Activated B cell treated with CpG ODN at 0.5 μM for 24 hours (primary cell): ENCODE data around the gene NOTCH4. TPM values are rescaled to one million over a fixed set of nuclear protein-coding genes. Genes with fewer than 3 reads are reported as not detected.

ENCODE experiments used
- ATAC-seq: fragments of 200-7000 bp; cut with Tn5 transposase; one replicate; pipeline ENCODE4 v1.10.0; 2021; ENCODE audit warnings: low read depth, mild to moderate bottlenecking, moderate library complexity
- CTCF ChIA-PET: fragments of 350-600 bp; sonication (Branson Sonifier 250); formaldehyde crosslinking; loops from one replicate; lab custom pipeline; 2021; ENCODE audit warnings: antibody characterized with exemption; lab: Charles Lee
- POLR2A ChIA-PET: fragments of 350-600 bp; sonication (Branson Sonifier 250); formaldehyde crosslinking; loops from one replicate; lab custom pipeline; 2021; ENCODE audit warnings: antibody characterized with exemption; lab: Charles Lee
- DNase-seq: peaks from one replicate; pipeline ENCODE4 v3.0.0; 2022
- H3K27ac Mint-ChIP-seq: one replicate; pipeline ENCODE4 v1.8.0; 2020; ENCODE audit warnings: mixed read lengths
- H3K27me3 Mint-ChIP-seq: one replicate; pipeline ENCODE4 v1.8.0; 2021; ENCODE audit warnings: mixed read lengths
- H3K36me3 Mint-ChIP-seq: one replicate; pipeline ENCODE4 v1.8.0; 2021; ENCODE audit warnings: low read depth, mixed read lengths
- H3K4me1 Mint-ChIP-seq: one replicate; pipeline ENCODE4 v1.8.0; 2021; ENCODE audit warnings: mixed read lengths
- H3K4me3 Mint-ChIP-seq: one replicate; pipeline ENCODE4 v1.8.0; 2020; ENCODE audit warnings: mild to moderate bottlenecking, mixed read lengths
- H3K9me3 Mint-ChIP-seq: one replicate; pipeline ENCODE4 v1.8.0; 2020; ENCODE audit warnings: mixed read lengths
- intact Hi-C: fragments of 100-400 bp; cut with micrococcal nuclease; formaldehyde crosslinking; loops from one replicate; pipeline ENCODE4 v1.15.1; 2024
- total RNA-seq: library from RNA; stranded (reverse); gene quantifications from 2 replicates; pipeline ENCODE4 v1.2.3, GENCODE V29; 2022
- TF ChIP-seq, protein P1 (sequence below): fragments of 200-600 bp; IDR thresholded peaks from one replicate; pipeline ENCODE4 v1.8.0; 2022; ENCODE audit warnings: antibody characterized with exemption, mild to moderate bottlenecking

The NOTCH4 gene
- total RNA-seq, 1 donor from 2014 or later: 3.3 TPM

DNA sequence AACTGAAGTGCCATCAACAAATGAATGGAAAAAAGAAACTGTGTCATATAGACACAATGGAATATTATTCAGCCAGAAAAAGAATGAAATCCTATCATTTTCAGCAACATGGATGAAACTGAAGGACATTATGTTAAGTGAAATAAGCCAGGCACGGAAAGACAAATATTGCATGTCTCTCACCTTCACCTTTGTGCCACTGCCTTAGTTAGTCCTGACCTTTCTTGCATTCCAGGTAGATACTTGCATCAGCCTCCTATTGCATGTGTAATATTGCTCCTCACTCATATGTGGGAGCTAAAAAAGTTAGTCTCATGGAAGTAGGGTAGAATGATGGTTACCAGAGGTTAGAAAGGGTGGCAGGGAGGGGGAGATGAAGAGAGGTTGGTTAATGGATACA lies 14.9 kb downstream of the NOTCH4 start:
- peaks cover 8% of the 10 kb centered on the region for H3K4me1 Mint-ChIP-seq
- CTCF ChIA-PET: no interaction called here
- POLR2A ChIA-PET: no interaction called here
- no peaks in the 10 kb centered on the region for H3K36me3 Mint-ChIP-seq
- DNase-seq (no peak), ATAC-seq (no peak)
- H3K4me3 Mint-ChIP-seq: no peak overlapping the region
- H3K9me3 Mint-ChIP-seq: no peaks in the 10 kb centered on the region
- peaks cover 3% of the 10 kb centered on the region for H3K27me3 Mint-ChIP-seq
- H3K27ac Mint-ChIP-seq: no peak overlapping the region
- intact Hi-C loops: no loop called here
- TF ChIP-seq, protein P1, sequence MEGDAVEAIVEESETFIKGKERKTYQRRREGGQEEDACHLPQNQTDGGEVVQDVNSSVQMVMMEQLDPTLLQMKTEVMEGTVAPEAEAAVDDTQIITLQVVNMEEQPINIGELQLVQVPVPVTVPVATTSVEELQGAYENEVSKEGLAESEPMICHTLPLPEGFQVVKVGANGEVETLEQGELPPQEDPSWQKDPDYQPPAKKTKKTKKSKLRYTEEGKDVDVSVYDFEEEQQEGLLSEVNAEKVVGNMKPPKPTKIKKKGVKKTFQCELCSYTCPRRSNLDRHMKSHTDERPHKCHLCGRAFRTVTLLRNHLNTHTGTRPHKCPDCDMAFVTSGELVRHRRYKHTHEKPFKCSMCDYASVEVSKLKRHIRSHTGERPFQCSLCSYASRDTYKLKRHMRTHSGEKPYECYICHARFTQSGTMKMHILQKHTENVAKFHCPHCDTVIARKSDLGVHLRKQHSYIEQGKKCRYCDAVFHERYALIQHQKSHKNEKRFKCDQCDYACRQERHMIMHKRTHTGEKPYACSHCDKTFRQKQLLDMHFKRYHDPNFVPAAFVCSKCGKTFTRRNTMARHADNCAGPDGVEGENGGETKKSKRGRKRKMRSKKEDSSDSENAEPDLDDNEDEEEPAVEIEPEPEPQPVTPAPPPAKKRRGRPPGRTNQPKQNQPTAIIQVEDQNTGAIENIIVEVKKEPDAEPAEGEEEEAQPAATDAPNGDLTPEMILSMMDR: no peak

DNA sequence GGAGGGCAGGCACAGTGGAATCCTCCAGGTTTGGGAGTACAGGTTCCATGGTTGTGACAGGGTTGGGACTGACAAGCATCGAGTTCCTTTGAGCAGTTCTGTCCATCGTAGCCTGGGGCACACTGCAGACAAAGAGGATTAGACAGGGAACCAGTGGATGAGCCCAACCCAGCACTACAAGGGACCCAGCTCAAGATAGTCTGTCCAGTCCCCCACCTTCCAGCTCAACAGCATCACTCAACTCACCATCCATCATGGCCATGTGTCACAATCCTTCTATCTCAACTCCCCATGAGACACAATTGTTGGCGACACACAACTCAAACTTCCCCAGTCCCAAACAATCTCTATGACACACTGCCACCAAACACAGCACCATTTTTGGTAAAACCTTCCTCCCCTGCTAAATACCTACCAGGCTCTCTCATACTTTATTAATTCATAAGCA lies 19.6 kb downstream of the NOTCH4 start:
- Mint-ChIP-seq H3K27me3 (peaks cover 5% of the 10 kb centered on the region), H3K4me1 (peaks cover 5% of the 10 kb centered on the region), H3K4me3 (no peak overlapping the region), H3K27ac (no peak overlapping the region), H3K9me3 (no peaks in the 10 kb centered on the region), H3K36me3 (no peaks in the 10 kb centered on the region)
- ATAC-seq: no peak
- ChIA-PET CTCF (no interaction called here), POLR2A (interaction anchor here (0.6 kb wide), 1 partner anchor 165 kb away, joined by 3 read pairs; no protein-coding TSS in a partner anchor)
- TF ChIP-seq, protein P1: no peak
- DNase-seq: no peak
- intact Hi-C loops: no loop called here

GRCh38 chr6:32203426-32204267 lies 20.2 kb downstream of the NOTCH4 start:
- TF ChIP-seq, protein P1: no peak
- Mint-ChIP-seq H3K27me3 (peaks cover 5% of the 10 kb centered on the region), H3K27ac (no peak overlapping the region), H3K4me1 (peaks cover 5% of the 10 kb centered on the region), H3K4me3 (no peak overlapping the region), H3K9me3 (no peaks in the 10 kb centered on the region), H3K36me3 (no peaks in the 10 kb centered on the region)
- CTCF ChIA-PET: no interaction called here
- DNase-seq: no peak
- POLR2A ChIA-PET: no interaction called here
- intact Hi-C loops: no loop called here
- no peak for ATAC-seq

GRCh38 chr6:32202186-32202585 lies 21.7 kb downstream of the NOTCH4 start:
- ChIA-PET CTCF (no interaction called here), POLR2A (no interaction called here)
- Mint-ChIP-seq H3K27ac (no peak overlapping the region), H3K27me3 (peaks cover 5% of the 10 kb centered on the region), H3K4me3 (no peak overlapping the region), H3K9me3 (no peaks in the 10 kb centered on the region), H3K36me3 (no peaks in the 10 kb centered on the region), H3K4me1 (peaks cover 3% of the 10 kb centered on the region)
- intact Hi-C loops: no loop called here
- ATAC-seq: no peak
- no peak for DNase-seq
- TF ChIP-seq, protein P1: no peak

DNA sequence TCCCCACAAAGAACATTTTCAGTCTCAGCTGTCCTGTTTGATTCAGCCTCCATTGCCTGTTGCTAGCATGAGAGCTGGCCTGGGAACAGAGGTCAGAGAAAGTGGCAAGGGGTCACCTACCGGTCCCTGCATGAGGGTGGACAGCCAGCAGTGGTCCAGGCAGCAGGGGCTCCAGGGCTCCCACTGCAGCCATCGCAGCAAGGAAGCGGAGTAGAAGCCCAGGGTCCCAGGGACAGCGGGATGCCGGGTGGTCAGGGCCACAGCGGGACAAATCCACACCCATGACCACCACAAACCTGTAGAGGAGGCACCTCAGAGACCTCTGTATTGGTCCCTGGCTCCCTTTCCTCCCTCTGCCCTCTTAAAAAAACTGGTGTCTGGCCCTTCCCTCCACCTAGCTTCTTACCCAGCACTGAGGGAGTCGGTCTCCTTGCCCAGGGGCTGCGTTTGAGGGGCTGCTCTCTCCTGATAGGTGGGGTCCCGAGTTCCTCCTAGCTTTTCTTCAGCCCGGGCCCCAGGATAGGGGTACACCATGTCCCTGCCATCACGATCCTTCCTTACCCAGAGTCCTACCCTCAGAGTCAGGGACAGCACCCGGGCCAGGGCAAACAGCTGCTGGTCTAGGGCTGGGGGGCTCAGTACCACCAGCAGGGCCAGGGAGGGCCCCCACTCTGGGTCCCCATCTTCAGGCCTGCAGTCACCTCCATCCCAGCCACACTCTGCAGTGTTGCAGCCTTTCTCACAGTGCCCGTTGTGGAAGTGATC lies 23.0 kb downstream of the NOTCH4 start:
- Mint-ChIP-seq H3K36me3 (peaks cover 7% of the 10 kb centered on the region), H3K4me3 (no peak overlapping the region), H3K27me3 (peaks cover 5% of the 10 kb centered on the region), H3K9me3 (no peaks in the 10 kb centered on the region), H3K27ac (no peak overlapping the region), H3K4me1 (peaks cover 12% of the 10 kb centered on the region)
- ATAC-seq (no peak), DNase-seq (no peak)
- POLR2A ChIA-PET: interaction anchor here (1.2 to 1.3 kb wide), 2 partner anchors 11 to 771 kb away, joined by 4 read pairs; partner anchors contain the start of gene PBX2
- intact Hi-C loops: no loop called here
- CTCF ChIA-PET: no interaction called here
- TF ChIP-seq, protein P1: no peak
